ENCODE data around the gene OR2A12. TPM values are rescaled to one million over a fixed set of nuclear protein-coding genes. Genes with fewer than 3 reads are reported as not detected.

The OR2A12 gene
- total and polyA plus RNA-seq, 2 donors (not counting 3 experiments of a cell fraction or from before 2014, with no cell fraction given): not detected

DNA sequence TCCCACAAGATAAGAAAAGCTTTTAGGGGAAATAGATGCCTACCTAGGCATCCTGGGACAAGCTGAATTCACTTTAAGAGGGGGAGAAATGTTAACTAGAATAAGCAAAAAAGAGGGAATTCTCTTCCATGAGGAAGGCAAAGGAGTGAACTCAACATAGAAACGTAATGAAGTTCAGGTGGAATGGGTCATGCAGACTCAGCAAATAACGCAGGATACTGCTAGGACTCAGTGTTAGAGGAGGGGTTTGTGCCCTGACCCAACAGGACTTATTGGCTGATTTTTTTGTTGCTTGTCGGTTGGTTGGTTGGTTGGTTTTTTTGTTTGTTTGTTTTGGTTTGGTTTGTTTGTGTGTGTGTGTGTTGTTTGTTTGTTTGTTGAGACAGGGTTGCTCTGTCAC lies 46.2 kb downstream of the OR2A12 start:
- dilution Hi-C loops (cut with MboI; ENCODE audit: extremely low pct_ligation_motif_present, low sequenced_read_pairs): no loop called here

DNA sequence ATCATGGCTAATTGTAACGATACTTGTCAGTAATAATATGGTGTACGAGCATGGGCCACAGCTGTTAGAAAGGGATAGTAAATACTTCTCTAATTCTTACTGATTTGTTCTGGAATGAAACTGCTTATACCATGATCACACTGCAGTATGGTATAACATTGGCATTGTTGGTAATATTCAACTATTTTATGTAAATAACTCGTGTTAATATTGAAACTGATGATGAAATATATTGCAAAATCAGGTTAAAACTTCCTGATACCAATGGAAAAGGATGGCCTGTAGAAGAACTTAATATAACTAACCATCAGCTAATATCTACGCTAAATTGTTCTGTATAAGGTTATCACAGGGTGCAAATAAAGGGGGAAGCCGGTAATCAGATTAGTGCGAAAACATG lies 47.2 kb downstream of the OR2A12 start:
- no peaks in the 10 kb centered on the region for H3K9me3 ChIP-seq (replicated peaks; ENCODE audit: control insufficient read depth, insufficient read depth, low read length)
- no peaks in the 10 kb centered on the region for H3K4me1 ChIP-seq (ENCODE audit: control insufficient read depth, extremely low read depth, insufficient read depth, low read length)
- no peaks in the 10 kb centered on the region for H4K20me1 ChIP-seq (replicated peaks; ENCODE audit: control insufficient read depth, extremely low read depth, insufficient read depth, low read length)
- CTCF ChIA-PET: interaction anchor here (0.7 kb wide), 1 partner anchor 396 kb away, joined by 3 read pairs; no protein-coding TSS in a partner anchor
- no peaks in the 10 kb centered on the region for H3K36me3 ChIP-seq (ENCODE audit: control insufficient read depth in 2 of 2, extremely low read depth in 1 of 2, insufficient read depth in 2 of 2, low read length in 2 of 2)
- TF ChIP-seq POLR2A (IDR thresholded peaks at IDR 0.05; ENCODE audit: low read depth, low read length) (no peak), EZH2 (IDR thresholded peaks at IDR 0.05; ENCODE audit: borderline replicate concordance, low read depth, low read length, severe bottlenecking) (no peak), JUN (IDR thresholded peaks at IDR 0.05; ENCODE audit: borderline replicate concordance, insufficient read depth, insufficient read length, low read depth) (no peak), FOS (IDR thresholded peaks at IDR 0.05; ENCODE audit: borderline replicate concordance, insufficient read depth, low read length) (no peak), MYC (IDR thresholded peaks at IDR 0.05; ENCODE audit: low read depth, low read length) (no peak), POLR2AphosphoS5 (IDR thresholded peaks at IDR 0.05; ENCODE audit: insufficient read depth, low read depth, low read length) (no peak), GATA2 (IDR thresholded peaks at IDR 0.05; ENCODE audit: insufficient read depth, insufficient read length, low read depth, low read length) (no peak)
- TF ChIP-seq, protein P1, sequence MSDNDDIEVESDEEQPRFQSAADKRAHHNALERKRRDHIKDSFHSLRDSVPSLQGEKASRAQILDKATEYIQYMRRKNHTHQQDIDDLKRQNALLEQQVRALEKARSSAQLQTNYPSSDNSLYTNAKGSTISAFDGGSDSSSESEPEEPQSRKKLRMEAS (IDR thresholded peaks at IDR 0.05; ENCODE audit: insufficient read depth, insufficient read length): no peak
- TF ChIP-seq, protein P2, sequence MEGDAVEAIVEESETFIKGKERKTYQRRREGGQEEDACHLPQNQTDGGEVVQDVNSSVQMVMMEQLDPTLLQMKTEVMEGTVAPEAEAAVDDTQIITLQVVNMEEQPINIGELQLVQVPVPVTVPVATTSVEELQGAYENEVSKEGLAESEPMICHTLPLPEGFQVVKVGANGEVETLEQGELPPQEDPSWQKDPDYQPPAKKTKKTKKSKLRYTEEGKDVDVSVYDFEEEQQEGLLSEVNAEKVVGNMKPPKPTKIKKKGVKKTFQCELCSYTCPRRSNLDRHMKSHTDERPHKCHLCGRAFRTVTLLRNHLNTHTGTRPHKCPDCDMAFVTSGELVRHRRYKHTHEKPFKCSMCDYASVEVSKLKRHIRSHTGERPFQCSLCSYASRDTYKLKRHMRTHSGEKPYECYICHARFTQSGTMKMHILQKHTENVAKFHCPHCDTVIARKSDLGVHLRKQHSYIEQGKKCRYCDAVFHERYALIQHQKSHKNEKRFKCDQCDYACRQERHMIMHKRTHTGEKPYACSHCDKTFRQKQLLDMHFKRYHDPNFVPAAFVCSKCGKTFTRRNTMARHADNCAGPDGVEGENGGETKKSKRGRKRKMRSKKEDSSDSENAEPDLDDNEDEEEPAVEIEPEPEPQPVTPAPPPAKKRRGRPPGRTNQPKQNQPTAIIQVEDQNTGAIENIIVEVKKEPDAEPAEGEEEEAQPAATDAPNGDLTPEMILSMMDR (IDR thresholded peaks at IDR 0.05; ENCODE audit: extremely low read depth in 1 of 2, insufficient read depth in 1 of 2, low read depth in 1 of 2, low read length in 2 of 2): no peak
- intact Hi-C loops (cut with micrococcal nuclease): no loop called here
- H3K4me2 ChIP-seq (ENCODE audit: insufficient read depth, low read length): no peak overlapping the region
- no peaks in the 10 kb centered on the region for H3K9me1 ChIP-seq (replicated peaks; ENCODE audit: control insufficient read depth, extremely low read depth, insufficient read depth, low read length)
- FAIRE-seq: no peak
- peaks cover 0 to 2% of the 10 kb centered on the region in 2 experiments for H3K27me3 ChIP-seq (ENCODE audit: control insufficient read depth in 2 of 2, insufficient read depth in 2 of 2, low read length in 2 of 2)
- no TSS peak for BruUV-seq (replicated peaks)
- no peak overlapping the region for H2AFZ ChIP-seq (ENCODE audit: low read depth, low read length)
- POLR2A ChIA-PET: no interaction called here
- H3K79me2 ChIP-seq (ENCODE audit: control insufficient read depth, insufficient read depth, low read length): no peaks in the 10 kb centered on the region
- dilution Hi-C loops (cut with MboI; ENCODE audit: extremely low pct_ligation_motif_present, low sequenced_read_pairs): no loop called here
- no peak for DNase-seq (ENCODE audit: low read depth, low spot score)
- H3K27ac ChIP-seq (ENCODE audit: insufficient read depth, low read depth, low read length): no peak overlapping the region
- H3K9ac ChIP-seq (replicated peaks; ENCODE audit: extremely low read depth, insufficient read depth, low read length): no peak overlapping the region
- H3K4me3 ChIP-seq (replicated peaks in 1 of 3; ENCODE audit: insufficient read depth in 1 of 3, low read depth in 1 of 3, low read length in 3 of 3): no peak overlapping the region

More for the DNA sequence above, 46.2 kb downstream of the OR2A12 start:
- TF ChIP-seq POLR2A (IDR thresholded peaks at IDR 0.05; ENCODE audit: low read depth, low read length) (no peak), JUN (IDR thresholded peaks at IDR 0.05; ENCODE audit: borderline replicate concordance, insufficient read depth, insufficient read length, low read depth) (no peak), GATA2 (IDR thresholded peaks at IDR 0.05; ENCODE audit: insufficient read depth, insufficient read length, low read depth, low read length) (no peak), FOS (IDR thresholded peaks at IDR 0.05; ENCODE audit: borderline replicate concordance, insufficient read depth, low read length) (no peak), MYC (IDR thresholded peaks at IDR 0.05; ENCODE audit: low read depth, low read length) (no peak)
- no peak overlapping the region for H3K4me3 ChIP-seq (replicated peaks in 1 of 3; ENCODE audit: insufficient read depth in 1 of 3, low read depth in 1 of 3, low read length in 3 of 3)
- CTCF ChIA-PET: no interaction called here
- no TSS peak for BruUV-seq (replicated peaks)
- no peak overlapping the region for H2AFZ ChIP-seq (ENCODE audit: low read depth, low read length)
- no peaks in the 10 kb centered on the region for H3K36me3 ChIP-seq (ENCODE audit: control insufficient read depth in 2 of 2, extremely low read depth in 1 of 2, insufficient read depth in 2 of 2, low read length in 2 of 2)
- H3K27ac ChIP-seq (ENCODE audit: insufficient read depth, low read depth, low read length): no peak overlapping the region
- POLR2A ChIA-PET: no interaction called here
- no peaks in the 10 kb centered on the region for H3K9me3 ChIP-seq (replicated peaks; ENCODE audit: control insufficient read depth, insufficient read depth, low read length)
- no peak overlapping the region for H3K4me2 ChIP-seq (ENCODE audit: insufficient read depth, low read length)
- intact Hi-C loops (cut with micrococcal nuclease): no loop called here
- no peak overlapping the region for H3K9ac ChIP-seq (replicated peaks; ENCODE audit: extremely low read depth, insufficient read depth, low read length)
- no peaks in the 10 kb centered on the region for H3K9me1 ChIP-seq (replicated peaks; ENCODE audit: control insufficient read depth, extremely low read depth, insufficient read depth, low read length)
- no peaks in the 10 kb centered on the region for H3K4me1 ChIP-seq (ENCODE audit: control insufficient read depth, extremely low read depth, insufficient read depth, low read length)
- no peaks in the 10 kb centered on the region for H3K79me2 ChIP-seq (ENCODE audit: control insufficient read depth, insufficient read depth, low read length)
- H4K20me1 ChIP-seq (replicated peaks; ENCODE audit: control insufficient read depth, extremely low read depth, insufficient read depth, low read length): no peaks in the 10 kb centered on the region
- no peaks in the 10 kb centered on the region for H3K27me3 ChIP-seq (ENCODE audit: control insufficient read depth in 2 of 2, insufficient read depth in 2 of 2, low read length in 2 of 2)
- DNase-seq (ENCODE audit: low read depth, low spot score) (no peak), FAIRE-seq (no peak)

Data from endothelial cell of umbilical vein (primary cell).